Measurements from ENCODE around the gene AK3.
A peak's percentile ranks its signal among the peaks of the same experiment; 100 is the strongest.

The AK3 gene

DNA sequence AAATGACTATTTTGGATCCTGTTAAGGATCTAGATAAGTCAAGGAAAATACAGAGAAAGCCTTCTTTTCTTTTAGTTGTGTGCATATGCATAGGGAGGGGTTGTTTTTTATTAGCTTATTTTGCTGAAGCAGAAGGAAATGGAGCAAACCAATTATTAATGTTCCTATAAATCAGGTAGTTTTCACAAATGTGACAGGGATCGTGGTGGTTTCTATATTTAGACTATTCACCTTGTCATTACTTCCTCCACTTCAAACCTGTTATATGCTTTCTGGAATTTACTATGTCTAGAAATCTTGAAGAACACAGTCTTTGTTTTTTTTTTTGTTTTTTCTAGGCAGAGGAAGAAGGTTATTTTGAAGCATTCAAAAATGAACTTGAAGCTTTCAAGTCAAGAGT lies 39.5 kb downstream of the AK3 start:
- no peak for DNase-seq

- DNase-seq, result no peak
Observed at GRCh38 chr9:4700932-4701331, 40.1 kb downstream of the AK3 start.

DNA sequence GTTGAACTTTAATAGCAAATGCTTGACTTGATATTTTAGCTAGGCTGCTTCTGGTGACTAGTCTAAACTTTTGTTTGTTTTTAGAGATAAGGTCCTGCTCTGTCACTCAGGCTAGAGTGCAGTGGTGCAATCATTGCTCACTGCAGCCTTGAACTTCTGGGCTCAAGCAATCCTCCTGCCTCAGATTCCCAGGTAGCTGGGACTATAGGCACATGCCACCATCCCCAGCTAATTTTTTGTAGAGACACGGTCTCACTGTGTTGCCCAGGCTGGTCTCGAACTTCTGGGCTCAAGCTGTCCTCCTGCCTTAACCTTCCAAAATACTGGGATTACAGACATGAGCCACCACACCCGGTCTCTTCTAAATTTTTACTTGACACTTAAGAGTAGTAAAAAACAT lies 40.9 kb downstream of the AK3 start:
- DNase-seq, result no peak

GRCh38 chr9:4691795-4692194 lies 49.2 kb downstream of the AK3 start:
- peak; percentile 43 for DNase-seq

GRCh38 chr9:4690144-4690543 lies 50.9 kb downstream of the AK3 start:
- no peak for DNase-seq

GRCh38 chr9:4689687-4690104 lies 51.3 kb downstream of the AK3 start:
- DNase-seq, result no peak

GRCh38 chr9:4689021-4689420 lies 52.0 kb downstream of the AK3 start:
- no peak for DNase-seq

DNA sequence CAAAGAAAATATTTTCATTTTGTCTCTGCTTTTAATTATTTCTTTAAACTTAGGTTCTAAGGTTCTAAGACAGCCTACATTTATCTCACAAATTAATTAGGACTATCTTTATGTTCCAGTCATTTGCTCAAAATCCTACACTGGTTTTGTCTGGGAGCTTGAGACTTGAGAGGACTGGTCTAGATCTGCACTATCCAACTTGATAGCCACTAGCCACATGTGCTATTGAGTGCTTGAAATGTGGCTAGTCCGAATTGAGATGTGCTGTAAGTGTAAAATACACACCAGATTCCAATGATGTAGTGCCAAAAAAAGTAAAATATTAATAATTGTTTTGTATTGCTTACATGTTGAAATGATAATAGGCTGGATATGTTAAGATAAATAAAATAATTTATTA lies 54.4 kb downstream of the AK3 start:
- DNase-seq, result no peak

DNA sequence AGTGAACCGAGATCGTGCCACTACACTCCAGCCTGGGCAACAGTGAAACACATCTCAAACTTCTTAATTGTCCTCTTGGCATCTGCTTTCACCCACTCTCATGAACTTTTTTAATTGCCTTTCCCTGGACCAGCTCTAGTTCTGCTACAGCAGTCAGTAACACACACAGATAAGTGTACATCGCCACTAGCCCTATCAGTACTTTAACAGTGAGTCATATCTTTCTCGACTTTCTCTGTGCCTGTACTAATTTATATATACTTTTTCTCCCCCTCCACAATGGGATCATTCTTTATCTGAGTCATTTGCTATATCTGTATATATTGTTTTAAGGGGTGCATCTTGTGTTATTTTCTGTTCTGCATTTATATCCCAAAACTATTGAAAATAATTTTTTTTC lies 54.9 kb downstream of the AK3 start:
- no peak for DNase-seq

- no peak for DNase-seq
Observed at GRCh38 chr9:4684820-4685219, 56.2 kb downstream of the AK3 start.

DNA sequence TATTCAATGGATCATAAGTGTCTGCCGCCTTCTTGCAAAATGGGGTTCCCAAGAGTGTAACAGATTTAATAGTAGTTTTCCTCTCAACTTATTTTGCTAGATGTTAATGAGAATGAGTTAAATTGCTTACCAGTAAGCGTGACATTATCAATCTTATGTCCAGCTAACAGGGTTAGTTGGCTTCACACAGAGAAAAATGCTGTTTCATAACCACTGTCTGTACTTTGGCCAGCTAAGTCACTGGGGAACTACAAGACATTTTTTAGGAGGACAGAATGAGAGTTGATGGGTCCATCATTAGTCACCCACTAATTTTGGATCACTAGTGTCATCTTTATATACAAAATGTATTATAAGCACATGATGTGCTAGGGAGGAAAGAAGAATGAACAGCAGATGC lies 60.3 kb downstream of the AK3 start:
- DNase-seq, result no peak

DNA sequence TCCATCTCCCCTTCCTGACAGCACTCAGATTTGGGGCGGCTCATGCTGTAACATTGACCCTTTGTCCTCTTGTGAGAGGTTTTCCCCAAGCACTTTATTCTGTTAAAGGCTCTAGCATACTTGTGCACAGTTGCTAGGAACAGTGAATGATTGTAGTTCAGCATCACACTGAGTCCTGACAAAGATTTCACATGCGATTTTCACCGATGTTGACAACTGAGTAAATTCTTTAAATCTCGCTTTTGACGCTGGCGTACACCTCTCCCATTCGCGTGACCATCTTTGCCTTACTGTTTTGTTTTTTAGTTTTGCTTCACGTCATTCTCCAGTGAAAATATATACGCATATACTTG lies 60.9 kb downstream of the AK3 start:
- DNase-seq, result no peak

DNA sequence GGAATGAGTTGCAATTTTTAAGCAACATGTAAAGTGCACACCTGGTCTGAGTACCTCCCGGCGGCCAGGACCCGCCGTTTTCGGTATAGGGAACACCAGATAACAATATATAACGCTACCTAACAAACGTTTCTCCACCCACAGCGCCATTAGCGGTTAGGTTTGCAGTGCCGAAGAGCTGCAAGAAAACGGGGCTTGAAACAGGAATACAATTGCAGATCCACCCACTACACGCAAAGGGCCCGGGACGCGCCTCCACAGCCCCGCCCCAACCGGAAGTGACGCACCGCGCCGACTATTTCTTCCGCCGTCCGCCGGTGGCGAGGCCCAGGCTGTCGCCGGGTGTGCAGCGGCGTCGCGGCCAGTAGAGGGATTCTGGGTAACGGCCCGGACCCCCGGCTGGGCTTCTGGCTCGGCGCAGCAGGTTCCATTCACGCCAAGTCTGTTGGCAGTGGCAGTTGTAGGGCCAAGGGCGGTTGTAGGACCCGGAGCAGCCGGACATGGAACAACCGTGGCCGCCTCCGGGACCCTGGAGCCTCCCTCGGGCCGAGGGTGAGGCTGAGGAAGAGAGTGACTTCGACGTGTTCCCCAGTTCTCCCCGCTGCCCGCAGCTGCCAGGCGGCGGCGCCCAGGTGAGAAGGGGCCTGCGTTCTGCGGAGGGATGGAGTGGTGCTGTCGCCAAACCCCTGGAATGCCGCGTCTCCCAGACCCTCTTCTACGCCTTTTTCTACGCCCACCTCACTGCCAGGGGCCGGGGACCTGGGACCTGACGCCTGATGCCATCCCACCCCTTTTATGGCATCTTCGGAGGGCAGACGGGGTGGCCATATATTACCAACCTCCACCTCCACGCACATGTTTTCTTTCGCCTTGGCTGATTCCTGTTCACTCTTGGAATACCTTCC lies 61.5 kb downstream of the AK3 start, which contains the start of gene CDC37L1:
TSS of gene CDC37L1 (plus strand) at position 302 of the 905 bp plus-strand sequence. CDS start at position 501, 199 bp downstream.
- peak; percentile 96 for DNase-seq

DNA sequence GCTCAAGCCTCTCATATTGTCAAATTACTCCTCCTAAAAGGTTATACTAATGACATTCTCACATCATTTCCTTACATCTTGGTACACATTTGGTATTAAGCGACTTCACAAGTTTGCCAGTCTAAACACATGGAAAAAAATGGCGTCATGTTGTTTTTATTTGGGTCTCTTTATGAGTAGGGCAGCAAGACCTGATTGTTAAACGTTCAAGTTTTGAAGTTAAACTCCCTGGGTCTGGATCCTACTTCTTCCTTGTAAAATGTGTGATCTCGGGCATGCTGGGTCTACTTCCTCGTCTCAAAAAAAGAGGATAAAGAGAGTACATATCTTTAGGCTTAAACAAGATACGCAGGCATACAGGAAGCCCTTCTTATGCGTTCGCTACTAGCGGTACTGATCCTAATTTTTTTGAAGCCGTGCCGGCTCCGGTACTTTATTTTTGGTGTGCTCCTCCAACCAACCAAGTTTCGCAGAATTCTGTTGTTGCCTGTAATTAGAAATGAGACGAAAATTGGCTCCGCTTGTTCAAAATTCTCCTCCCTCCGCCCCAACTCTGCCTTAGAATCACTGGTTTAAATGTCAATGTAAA lies 62.2 kb downstream of the AK3 start:
- peak; percentile 28 for DNase-seq

DNA sequence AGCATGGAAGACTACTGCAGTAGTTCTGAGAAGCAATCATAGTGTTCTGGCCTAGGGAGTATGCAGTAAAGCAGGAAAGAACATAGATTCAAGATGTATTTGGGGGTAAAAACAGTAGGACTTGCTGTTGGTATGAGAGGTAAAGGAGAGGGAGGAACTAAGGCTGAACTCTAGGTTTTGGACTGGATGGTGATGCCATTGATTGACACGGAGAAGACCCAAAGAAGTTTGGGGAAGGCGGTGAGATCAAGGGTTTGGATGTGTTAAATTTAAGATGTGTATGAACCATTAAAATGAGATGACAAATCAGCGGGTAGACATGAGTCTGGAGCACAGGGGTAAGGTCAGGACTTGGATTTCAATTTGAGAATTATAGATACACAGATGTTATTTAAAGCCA lies 63.6 kb downstream of the AK3 start:
- no peak for DNase-seq

DNA sequence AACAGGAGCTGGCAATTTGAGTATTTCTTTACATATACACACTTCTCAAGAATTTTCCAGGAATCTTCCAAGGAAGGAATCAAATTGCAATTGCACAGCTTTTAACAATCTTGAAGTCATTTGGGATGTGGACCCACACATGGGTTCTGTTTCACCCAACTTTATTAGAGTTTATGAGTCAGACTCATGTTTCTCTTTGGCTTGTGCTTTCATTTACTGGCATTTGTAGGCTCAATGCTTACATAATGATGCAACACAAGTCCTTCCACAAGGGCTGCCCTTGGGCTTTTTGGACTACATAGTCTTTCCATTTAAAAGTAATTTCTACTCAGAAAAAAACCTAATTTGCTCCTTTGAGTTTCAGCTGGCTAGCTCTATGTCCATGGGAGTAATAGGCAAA lies 66.2 kb downstream of the AK3 start:
- peak; percentile 93 for DNase-seq

- no peak for DNase-seq
Observed at GRCh38 chr9:4671737-4672136, 69.3 kb downstream of the AK3 start.

GRCh38 chr9:4670591-4670990 lies 70.4 kb downstream of the AK3 start:
- no peak for DNase-seq

GRCh38 chr9:4669890-4670289 lies 71.1 kb downstream of the AK3 start:
- DNase-seq, result no peak

GRCh38 chr9:4668604-4669003 lies 72.4 kb downstream of the AK3 start:
- DNase-seq, result no peak

GRCh38 chr9:4667681-4668080 lies 73.3 kb downstream of the AK3 start:
- DNase-seq, result no peak

DNA sequence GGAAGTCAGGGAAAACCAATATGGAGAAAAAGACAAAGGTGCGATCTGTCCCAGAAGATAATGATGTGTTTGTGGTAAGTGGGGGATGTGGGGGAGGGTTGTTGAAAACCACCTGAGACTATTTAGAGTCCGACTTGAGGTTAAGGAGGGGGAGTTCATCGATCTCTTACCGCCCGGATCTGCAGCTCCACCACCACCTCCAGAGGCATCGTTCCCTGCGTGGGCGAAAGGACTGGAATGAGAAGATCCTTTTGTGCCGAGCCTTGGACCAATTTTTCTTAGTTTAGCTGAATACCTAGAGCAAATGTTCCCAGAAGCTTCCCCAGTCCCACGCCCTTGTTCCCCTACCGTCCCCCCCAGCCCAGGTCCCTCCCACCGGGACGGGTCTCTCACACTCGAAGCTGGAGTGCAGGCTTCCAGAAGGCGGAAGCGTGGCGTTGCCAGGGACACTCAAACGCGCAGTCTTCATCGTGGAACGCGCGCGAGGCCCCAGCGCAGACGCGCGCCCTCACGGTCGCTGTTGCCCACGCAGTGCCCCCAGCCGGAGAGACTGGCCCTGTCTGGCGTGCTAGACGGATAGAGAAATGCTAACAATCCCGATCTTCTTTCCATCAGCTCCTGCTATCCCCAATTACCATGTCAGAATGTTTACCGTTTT lies 74.8 kb downstream of the AK3 start, which contains the start of gene SPATA6L:
TSS of gene SPATA6L (minus strand) at position 439 of the 658 bp plus-strand sequence. CDS start at position 209, 230 bp downstream.
- peak; percentile 41 for DNase-seq

GRCh38 chr9:4665357-4665756 lies 75.6 kb downstream of the AK3 start:
- peak; percentile 42 for DNase-seq

DNA sequence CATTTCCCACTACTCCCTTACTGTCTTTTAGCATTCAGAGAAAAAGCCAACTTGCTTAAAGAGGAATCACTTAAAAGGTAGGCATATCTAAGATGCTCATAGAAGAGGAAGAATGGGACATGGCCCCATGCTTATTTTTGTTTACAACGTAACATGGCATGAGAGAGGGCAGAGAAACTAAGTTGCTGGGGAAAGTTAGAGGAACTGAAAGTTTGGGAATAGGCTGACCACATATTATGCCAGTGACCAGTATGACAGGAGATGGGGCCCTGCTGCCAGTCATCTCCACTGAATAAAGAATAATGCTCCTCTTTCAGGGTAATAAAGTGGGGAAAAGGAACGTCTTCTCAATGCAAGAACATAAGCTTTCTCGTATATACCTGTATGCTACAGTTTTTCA lies 77.0 kb downstream of the AK3 start:
- no peak for DNase-seq
